RPMI7951 (cell line): ENCODE data around the gene UFSP2. TPM values are rescaled to one million over a fixed set of nuclear protein-coding genes. Genes with fewer than 3 reads are reported as not detected.
A peak's percentile ranks its signal among the peaks of the same experiment; 100 is the strongest.

Source experiments
- DNase-seq: peaks from one replicate; pipeline ENCODE4 v3.0.0-alpha.2; 2012; ENCODE audit warnings: low read depth
- total RNA-seq: library from RNA; depleted of rRNA; stranded (reverse); fragments of >200 nt; shearing (Covaris generic); gene quantifications from 2 replicates; pipeline ENCODE4 v1.2.3, GENCODE V29; 2014

UFSP2 gene
- total RNA-seq, 1 experiment from 2014 or later = 38.6 TPM

DNA sequence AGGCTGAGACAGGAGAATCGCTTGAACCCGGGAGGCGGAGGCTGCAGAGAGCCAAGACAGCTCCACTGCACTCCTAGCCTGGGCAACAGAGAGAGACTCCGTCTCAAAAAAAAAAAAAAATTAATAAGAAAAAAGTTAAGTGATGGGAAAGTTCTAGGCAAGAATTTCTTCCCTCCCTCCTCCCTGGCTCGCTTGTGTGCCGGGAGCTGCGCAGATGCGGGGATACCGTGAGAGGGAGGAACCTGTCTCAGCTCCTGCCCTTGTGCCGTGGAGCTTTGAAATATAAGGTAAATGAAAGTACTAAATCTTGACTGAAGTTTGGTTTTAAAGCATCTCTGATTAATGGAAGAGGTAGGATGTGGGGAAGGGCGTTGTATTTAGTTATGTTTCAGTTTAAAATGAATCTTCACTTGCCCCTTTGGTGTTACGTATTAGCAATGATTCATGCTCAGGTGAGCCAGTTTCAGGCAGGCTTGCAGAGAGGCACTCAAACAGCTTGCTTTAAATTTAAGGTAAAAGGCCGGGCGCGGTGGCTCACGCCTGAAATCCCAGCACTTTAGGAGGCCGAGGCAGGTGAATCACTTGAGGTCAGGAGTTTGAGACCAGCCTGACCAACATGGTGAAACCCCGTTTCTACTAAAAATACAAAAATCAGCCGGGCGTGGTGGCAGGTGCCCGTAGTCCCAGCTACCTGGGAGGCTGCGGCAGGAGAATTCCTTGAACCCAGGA, 1.4 kb upstream of the UFSP2 start:
- DNase-seq = no peak

GRCh38 chr4:185424905-185425646, 688 bp downstream of the UFSP2 start:
- no peak for DNase-seq

DNA sequence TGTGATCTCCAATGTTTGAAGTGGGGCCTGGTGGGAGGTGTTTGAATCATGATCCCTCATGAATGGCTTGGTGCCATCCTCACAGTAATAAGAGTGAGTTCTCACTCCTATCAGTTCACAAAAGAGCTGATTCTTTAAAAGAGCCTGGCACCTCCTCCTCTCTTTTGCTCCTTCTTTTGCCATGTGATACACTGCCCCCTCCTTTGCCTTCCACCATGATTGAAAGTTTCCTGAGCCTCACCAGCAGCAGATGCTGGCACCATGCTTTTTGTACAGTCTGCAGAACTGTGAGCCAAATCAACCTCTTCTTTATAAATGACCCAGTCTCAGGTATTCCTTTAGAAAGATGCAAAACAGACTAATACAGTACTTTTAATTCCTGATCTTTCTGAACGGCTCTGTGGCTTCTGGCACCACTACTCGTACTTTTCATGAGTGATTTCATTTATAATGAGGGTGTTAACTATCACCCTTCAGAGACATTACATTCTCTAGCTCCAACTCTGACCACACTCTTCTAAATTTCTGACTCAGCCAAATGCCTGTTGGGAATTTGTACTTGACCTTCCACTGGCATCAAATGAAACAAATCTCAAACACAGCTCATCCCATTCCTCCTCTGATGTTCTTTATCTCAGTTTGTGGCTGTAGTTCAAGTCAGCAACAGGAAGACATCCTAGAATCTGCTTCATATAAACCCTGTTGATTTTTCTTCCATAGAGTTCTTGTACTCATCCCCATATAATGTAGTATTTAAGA, 4.2 kb downstream of the UFSP2 start:
- peak; percentile 74 for DNase-seq

DNA sequence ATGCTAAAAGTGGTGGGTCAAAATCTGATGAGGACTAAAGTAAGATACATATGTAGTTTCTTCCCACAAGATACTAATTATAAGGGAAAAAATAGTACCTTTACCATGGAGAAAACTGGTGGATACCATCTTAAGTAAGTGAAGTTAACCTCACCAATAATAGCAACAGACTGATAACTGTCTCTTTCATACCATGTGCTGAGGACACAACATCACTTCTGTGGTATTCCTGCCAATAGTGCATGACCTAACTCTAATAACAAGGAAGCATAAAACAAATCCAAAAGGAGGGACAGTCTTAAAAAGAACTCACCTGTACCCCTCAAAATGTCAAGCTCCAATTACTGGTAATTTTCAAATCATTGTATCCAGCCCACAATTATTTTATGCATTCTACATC, 8.8 kb downstream of the UFSP2 start:
- DNase-seq = no peak

- DNase-seq = no peak
These were observed 13.4 kb downstream of the UFSP2 start for GRCh38 chr4:185412412-185412811.

DNA sequence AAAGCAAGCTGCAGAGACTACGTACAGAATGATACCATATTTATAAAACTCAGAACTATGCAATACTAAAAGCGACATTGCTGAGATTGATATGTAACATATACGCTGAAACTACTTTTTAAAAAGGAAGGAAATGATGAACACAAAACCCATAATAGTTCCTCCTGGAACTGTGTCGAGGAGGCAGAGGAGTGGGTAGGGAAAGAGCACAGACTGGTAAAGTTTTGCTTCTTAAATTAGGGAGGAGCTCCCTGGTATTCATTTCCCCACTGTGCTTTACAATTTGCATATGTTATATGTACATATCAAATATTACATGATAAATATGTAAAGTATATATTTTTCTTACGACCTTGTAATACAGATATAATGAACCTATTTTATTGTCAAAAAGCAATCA, 13.9 kb downstream of the UFSP2 start:
- DNase-seq = no peak

DNA sequence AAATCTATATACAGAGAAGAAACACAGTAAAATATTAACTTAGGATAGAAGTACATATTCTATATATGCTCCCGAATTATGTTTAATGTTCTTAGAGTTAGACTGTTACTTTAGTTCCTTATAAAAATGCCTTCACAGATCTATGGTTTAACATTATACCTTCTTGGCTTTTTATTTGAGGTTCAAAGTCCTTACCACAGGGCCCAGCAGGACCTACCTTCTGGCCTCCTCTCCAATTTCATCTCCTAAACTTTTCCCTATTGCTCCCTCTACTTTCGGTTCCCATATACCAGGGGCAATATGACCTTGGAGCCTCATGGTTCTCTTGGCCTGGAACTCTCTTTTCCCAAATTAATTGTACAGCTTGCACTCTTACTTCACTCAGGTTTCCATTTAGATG, 17.3 kb downstream of the UFSP2 start:
- no peak for DNase-seq

- DNase-seq = no peak
These were observed 20.3 kb downstream of the UFSP2 start for GRCh38 chr4:185405296-185405999.

DNA sequence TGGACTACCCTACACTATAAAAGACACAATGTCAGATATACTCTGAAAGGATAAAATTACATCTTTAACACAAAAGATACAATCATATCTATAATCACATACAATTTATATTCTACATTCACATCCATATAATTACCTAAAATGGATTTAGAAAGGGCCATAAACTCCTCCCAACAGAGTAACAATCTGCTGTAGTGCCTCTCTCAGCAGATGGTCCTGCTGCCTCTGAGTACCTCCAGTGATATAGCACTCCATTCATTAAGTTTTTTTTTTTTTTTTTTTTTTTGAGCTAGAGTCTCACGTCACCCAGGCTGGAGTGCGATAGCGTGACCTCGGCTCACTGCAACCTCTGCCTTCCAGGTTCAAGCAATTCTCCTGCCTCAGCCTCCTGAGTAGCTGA, 21.7 kb downstream of the UFSP2 start:
- DNase-seq = no peak

- DNase-seq = no peak
These were observed 26.3 kb downstream of the UFSP2 start for GRCh38 chr4:185399466-185399865.

DNA sequence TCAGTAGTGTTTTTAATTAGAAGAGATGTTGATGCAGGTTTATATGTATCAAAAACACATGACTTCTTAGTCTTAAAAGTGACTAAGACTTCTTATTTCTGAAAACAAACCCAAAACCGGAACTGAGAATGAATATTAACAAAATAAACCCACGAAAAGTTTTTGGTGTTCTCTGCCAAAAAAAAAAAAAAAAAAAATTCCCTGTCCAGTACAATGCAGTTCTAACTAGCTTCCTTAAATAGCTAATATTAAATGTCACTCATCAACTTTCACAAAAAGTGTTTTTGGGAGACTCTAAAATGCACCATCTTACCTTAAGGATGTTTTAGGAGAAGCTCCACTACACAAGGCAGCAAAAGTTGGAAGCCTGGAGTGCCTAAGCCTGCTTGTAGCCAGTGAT, 27.1 kb downstream of the UFSP2 start:
- DNase-seq = no peak

DNA sequence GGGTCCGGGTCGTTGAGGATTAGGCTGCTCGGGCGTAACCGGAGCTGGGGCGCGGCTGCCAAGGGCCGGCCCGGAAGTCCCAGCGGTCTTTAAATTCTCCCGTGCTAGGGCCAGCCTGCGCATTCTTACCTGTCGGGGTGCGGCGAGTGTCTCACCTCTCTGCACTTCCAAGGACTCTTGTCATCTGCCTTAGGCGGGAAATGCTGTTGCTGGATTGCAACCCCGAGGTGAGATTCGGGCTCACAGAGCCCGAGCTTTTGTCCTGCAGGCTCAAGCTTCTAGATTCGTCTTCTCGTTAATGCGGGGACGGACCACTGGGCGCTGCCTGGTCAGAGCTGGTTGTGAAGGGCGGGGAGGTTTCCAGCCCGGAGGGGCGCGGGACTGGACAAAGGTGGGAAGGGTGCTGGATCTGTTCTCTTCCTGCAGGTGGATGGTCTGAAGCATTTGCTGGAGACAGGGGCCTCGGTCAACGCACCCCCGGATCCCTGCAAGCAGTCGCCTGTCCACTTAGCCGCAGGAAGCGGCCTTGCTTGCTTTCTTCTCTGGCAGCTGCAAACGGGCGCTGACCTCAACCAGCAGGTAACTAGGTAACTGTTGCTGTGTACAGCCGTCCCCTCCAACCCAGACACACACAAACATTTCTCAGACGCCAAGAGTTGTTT, 28.9 kb downstream of the UFSP2 start, which contains the start of gene ANKRD37:
ANKRD37 (plus strand) TSS at position 118 of the 662 bp plus-strand sequence; CDS start at position 201, 83 bp downstream.
- peak; percentile 36 for DNase-seq

DNA sequence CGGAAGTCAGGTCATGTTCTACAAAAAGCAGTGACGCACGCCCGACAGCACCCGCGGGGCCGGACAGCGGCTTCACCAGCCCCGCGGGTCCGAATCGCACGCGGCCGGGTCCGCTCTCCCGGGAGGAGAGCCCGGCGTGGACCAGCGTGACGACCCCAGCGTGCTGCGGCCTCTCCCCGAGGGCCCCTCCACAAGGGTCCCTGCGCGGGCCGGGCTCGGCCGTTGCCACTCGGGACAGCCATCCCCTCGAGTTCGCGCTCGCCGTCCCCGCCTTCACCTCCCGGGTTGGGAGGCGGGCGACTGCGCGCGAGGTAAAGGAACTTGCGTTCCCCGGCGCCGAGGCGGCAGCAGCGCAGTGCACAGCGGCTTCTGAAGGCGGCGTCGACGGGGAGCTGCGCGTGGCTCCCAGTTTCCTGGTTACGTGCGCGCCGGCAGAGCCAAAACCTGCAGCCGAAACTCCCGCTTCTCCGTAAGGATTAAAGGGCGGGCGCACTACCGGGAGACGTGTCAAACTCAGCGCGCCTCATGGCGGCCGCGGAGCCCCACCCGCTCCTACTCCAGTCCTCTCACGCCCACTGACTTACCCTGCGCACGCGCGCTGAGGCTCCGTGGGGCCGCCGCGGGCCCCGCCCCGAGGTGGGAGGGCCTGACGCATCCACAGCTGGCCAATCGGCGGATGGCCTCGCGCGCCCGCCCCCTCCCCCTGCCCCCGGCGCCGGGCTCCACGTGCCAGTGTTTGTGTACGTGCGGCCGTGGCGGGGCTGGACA, 29.6 kb downstream of the UFSP2 start:
- DNase-seq = peak; percentile 95

DNA sequence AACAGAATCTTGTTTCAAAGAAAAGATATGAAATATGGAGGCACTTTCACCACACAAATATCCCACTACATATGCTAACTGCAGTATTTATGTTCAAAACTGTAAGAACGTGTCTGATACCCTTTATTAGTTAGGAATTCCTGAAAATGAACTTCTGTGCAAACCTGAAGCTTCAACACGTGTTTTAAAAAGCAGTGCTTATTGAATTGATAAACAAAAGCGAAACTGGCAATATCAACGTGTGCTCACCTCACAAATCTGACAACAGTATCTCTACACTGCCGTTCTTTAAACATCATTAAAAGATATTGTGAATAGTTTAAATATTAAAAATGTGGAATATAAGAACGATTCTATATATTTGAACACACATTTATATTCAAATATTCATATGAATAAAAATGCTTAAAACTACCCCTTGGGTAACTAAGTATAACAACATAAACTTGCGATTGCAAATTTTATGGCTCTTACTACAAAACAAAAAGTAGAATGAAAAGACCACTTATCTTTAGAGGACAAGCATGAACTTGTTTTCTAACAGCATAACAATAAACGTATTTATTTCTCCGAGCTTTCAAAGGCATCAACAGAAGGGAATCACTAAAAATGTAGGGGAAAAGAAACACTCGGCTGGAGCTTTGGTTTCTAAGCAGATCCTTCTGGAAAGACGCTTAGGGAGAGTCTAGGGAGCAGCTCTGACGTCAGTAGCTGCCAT, 30.4 kb downstream of the UFSP2 start, which contains the start of gene LRP2BP:
LRP2BP (minus strand) TSS at position 687 of the 718 bp plus-strand sequence. CDS start 17,738 bp downstream, outside the sequence.
- DNase-seq = peak; percentile 24

DNA sequence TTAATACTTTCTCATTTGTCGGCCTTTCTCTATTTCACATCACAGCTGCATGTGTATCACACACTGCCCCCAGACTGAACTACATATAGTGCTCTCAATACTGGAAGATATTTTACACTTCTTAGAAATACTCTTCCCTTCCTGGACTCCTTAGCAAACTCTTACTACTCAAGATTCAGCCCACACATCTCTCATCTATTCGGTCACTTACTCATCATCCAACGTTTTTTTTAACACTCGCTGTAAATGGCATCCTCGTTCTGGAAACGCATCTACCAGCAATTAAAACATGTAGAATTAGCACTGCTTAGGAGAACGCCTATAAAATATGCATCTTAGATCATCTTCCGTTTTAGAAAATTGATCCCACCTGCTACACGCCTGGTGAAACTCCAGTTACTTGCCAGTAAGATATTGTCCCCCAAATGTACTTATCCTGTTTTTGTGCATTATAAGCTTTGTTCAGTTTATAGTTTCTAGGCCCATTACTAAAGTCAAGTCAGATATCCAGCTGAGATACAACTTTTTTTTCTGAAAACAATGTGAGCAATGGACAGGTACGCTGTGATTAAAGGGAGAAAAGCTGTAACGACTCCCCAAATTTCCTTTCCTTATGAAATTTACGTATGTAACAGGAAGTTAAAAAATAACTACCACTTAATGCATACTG, 31.1 kb downstream of the UFSP2 start:
- peak; percentile 23 for DNase-seq

DNA sequence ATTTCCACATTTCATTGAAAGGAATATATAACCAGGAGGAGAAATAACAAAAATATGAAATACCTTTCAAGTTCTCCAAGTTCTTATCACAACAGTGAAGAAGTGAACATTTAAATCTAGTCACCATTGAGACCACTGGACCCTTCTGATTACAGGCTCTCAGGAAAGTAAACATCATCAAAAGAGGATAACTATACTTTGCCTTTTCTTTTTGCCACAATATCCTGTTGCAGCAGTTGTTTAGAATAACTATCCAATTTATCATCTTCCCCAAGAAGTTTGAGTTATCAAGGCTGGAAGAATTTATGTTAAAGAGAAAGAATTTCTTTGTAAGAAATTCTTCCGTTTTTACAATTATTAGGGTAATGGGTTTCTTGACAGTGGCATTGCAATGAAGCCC, 33.6 kb downstream of the UFSP2 start:
- DNase-seq = no peak

- DNase-seq = no peak
These were observed 34.8 kb downstream of the UFSP2 start for GRCh38 chr4:185390941-185391340.

GRCh38 chr4:185387957-185388356, 37.8 kb downstream of the UFSP2 start:
- no peak for DNase-seq

GRCh38 chr4:185384930-185385331, 40.8 kb downstream of the UFSP2 start:
- DNase-seq = peak; percentile 41
